ENCODE data around the gene DUSP22. TPM values are rescaled to one million over a fixed set of nuclear protein-coding genes. Genes with fewer than 3 reads are reported as not detected.

Gene DUSP22
- total RNA-seq, 2 donors from 2014 or later, result 23.3 to 27.4 TPM

DNA sequence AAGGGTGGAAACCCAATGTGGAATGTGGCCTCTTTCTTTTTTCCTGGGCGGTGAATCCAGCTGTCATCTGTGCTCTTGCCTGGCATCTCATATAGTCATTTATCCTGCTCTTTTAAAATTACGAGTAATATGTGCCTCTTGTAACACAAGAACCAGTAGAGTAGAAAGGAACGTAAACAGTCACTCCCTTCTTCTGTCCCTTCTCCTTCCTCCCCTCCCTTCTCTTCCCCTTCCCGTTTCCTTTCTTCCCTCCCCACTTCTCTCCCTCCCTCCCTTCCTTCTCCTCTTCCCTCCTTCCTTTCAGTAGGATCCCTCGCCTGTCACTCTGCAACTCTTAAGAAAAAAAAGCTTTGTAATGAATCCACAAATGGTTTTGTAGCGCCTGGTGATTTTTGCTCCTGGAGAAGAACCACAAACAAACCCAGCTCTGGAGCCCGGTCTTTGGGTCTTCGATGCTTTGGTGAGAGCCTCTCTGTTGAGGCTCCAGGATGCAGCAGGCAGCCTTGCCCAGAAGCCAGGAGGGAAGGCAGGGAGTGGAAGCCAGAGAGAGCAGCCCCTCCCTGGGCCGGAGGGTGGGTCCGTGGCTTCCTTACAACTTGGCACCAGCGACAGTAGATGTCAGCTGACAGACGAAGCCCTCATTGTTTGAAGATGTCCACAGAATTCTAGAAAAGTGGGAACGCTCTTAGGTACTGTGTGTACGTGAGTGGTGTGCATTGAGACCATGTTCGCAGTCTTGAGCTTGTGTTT lies 15.0 kb downstream of the DUSP22 start:
- no peak for ATAC-seq (replicated peaks)
- peaks cover 6% of the 10 kb centered on the region for H3K9me3 Mint-ChIP-seq
- no peaks in the 10 kb centered on the region for H3K27me3 Mint-ChIP-seq
- no peak overlapping the region for H3K27ac Mint-ChIP-seq
- H3K4me1 Mint-ChIP-seq, result no peaks in the 10 kb centered on the region
- no peak overlapping the region for H3K4me3 Mint-ChIP-seq
- peaks cover 8% of the 10 kb centered on the region for H3K36me3 Mint-ChIP-seq (ENCODE audit: low read depth)

- H3K36me3 Mint-ChIP-seq (ENCODE audit: low read depth), result peaks cover 15% of the 10 kb centered on the region
- H3K4me3 Mint-ChIP-seq, result no peak overlapping the region
- H3K4me1 Mint-ChIP-seq, result no peaks in the 10 kb centered on the region
- peaks cover 6% of the 10 kb centered on the region for H3K9me3 Mint-ChIP-seq
- no peaks in the 10 kb centered on the region for H3K27me3 Mint-ChIP-seq
- no peak for ATAC-seq (replicated peaks)
- no peak overlapping the region for H3K27ac Mint-ChIP-seq
These were observed 15.6 kb downstream of the DUSP22 start for GRCh38 chr6:307874-308273.

DNA sequence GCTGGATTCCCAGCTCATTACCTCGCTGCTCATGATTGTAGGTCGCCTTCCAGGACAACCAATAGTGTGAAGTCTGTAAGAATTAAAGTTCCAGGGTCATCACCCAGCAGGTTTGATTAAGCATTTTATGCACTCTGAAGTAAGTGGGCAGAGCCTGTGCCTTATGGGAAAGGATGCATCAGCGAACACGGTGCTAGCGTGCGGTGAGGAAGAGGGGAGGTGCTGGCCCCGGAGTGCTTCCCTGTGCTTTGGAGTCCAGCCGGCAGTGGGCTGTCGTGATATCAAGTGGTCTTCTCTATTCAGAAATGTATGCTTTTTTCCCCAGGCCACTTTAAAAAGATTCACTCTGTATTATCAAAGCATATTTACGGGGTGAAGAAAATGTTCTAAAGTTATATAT lies 16.0 kb downstream of the DUSP22 start:
- Mint-ChIP-seq H3K27ac (no peak overlapping the region), H3K4me1 (no peaks in the 10 kb centered on the region), H3K9me3 (peaks cover 6% of the 10 kb centered on the region), H3K36me3 (ENCODE audit: low read depth) (peaks cover 18% of the 10 kb centered on the region), H3K4me3 (no peak overlapping the region), H3K27me3 (no peaks in the 10 kb centered on the region)
- ATAC-seq (replicated peaks), result no peak

DNA sequence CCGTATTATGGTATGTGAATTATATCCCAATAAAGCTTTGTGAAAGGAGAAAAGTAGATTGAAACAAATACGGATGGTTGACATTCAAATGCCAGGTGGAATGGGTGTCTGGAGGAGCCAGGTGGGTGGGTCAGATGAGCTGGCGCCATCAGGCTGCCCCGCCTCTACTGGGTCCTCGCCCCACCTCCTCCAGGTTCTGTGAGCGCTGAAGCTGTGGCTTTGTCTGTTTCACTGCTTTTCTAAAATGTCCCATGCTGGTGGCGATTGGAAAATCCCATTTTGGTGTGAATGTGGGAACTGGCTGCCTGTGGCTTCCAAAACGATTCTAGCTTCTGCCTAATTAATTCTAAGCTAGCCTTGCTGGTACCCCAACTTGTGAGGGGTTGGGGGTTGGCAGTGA lies 16.5 kb downstream of the DUSP22 start:
- no peak for ATAC-seq (replicated peaks)
- H3K36me3 Mint-ChIP-seq (ENCODE audit: low read depth), result peaks cover 18% of the 10 kb centered on the region
- H3K9me3 Mint-ChIP-seq, result peaks cover 6% of the 10 kb centered on the region
- no peak overlapping the region for H3K27ac Mint-ChIP-seq
- H3K27me3 Mint-ChIP-seq, result no peaks in the 10 kb centered on the region
- no peaks in the 10 kb centered on the region for H3K4me1 Mint-ChIP-seq
- H3K4me3 Mint-ChIP-seq, result no peak overlapping the region

- ATAC-seq (replicated peaks), result no peak
- Mint-ChIP-seq H3K9me3 (peaks cover under 1% of the 10 kb centered on the region), H3K27ac (no peak overlapping the region), H3K36me3 (ENCODE audit: low read depth) (peaks cover 18% of the 10 kb centered on the region), H3K4me1 (no peaks in the 10 kb centered on the region), H3K27me3 (no peaks in the 10 kb centered on the region), H3K4me3 (no peak overlapping the region)
These were observed 17.7 kb downstream of the DUSP22 start for GRCh38 chr6:309947-310346.

DNA sequence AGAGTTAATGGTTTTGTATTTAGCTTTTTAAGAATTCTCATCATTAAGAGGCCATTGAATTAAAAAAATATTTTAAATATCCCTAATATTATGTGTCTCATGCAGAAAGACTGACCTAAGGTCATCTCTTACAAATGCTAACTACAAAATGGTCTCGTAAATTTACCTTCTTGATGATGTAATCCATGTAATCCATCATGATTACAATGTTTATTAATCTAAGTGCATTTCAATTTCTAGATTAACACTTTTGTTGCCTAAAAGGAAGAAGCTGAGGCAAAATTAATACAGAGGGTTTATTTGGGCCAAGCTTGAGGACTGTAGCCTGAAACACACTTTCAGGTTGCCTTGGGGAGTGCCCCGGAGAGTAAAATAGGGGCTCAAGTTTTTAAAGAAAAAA lies 18.4 kb downstream of the DUSP22 start:
- H3K27ac Mint-ChIP-seq, result no peak overlapping the region
- peaks cover 18% of the 10 kb centered on the region for H3K36me3 Mint-ChIP-seq (ENCODE audit: low read depth)
- H3K4me3 Mint-ChIP-seq, result no peak overlapping the region
- peaks cover 2% of the 10 kb centered on the region for H3K9me3 Mint-ChIP-seq
- H3K4me1 Mint-ChIP-seq, result peaks cover 3% of the 10 kb centered on the region
- no peaks in the 10 kb centered on the region for H3K27me3 Mint-ChIP-seq
- ATAC-seq (replicated peaks), result no peak

GRCh38 chr6:311679-312220 lies 19.5 kb downstream of the DUSP22 start:
- no peak overlapping the region for H3K4me3 Mint-ChIP-seq
- peaks cover 18% of the 10 kb centered on the region for H3K36me3 Mint-ChIP-seq (ENCODE audit: low read depth)
- peaks cover 3% of the 10 kb centered on the region for H3K9me3 Mint-ChIP-seq
- H3K27me3 Mint-ChIP-seq, result no peaks in the 10 kb centered on the region
- peaks cover 4% of the 10 kb centered on the region for H3K4me1 Mint-ChIP-seq
- H3K27ac Mint-ChIP-seq, result no peak overlapping the region
- ATAC-seq (replicated peaks), result no peak

GRCh38 chr6:313087-313486 lies 20.8 kb downstream of the DUSP22 start:
- peaks cover 18% of the 10 kb centered on the region for H3K36me3 Mint-ChIP-seq (ENCODE audit: low read depth)
- peaks cover 11% of the 10 kb centered on the region for H3K4me1 Mint-ChIP-seq
- H3K27me3 Mint-ChIP-seq, result no peaks in the 10 kb centered on the region
- H3K27ac Mint-ChIP-seq, result no peak overlapping the region
- no peak overlapping the region for H3K4me3 Mint-ChIP-seq
- H3K9me3 Mint-ChIP-seq, result peaks cover 3% of the 10 kb centered on the region
- no peak for ATAC-seq (replicated peaks)

GRCh38 chr6:313917-314316 lies 21.6 kb downstream of the DUSP22 start:
- H3K27ac Mint-ChIP-seq, result no peak overlapping the region
- no peaks in the 10 kb centered on the region for H3K27me3 Mint-ChIP-seq
- no peak overlapping the region for H3K4me3 Mint-ChIP-seq
- H3K9me3 Mint-ChIP-seq, result peaks cover 6% of the 10 kb centered on the region
- peaks cover 15% of the 10 kb centered on the region for H3K4me1 Mint-ChIP-seq
- no peak for ATAC-seq (replicated peaks)
- peaks cover 18% of the 10 kb centered on the region for H3K36me3 Mint-ChIP-seq (ENCODE audit: low read depth)

- no peak overlapping the region for H3K4me3 Mint-ChIP-seq
- no peak for ATAC-seq (replicated peaks)
- H3K9me3 Mint-ChIP-seq, result peaks cover 6% of the 10 kb centered on the region
- H3K36me3 Mint-ChIP-seq (ENCODE audit: low read depth), result peaks cover 22% of the 10 kb centered on the region
- peaks cover 15% of the 10 kb centered on the region for H3K4me1 Mint-ChIP-seq
- no peak overlapping the region for H3K27ac Mint-ChIP-seq
- no peaks in the 10 kb centered on the region for H3K27me3 Mint-ChIP-seq
These were observed 22.1 kb downstream of the DUSP22 start for GRCh38 chr6:314377-314776.

- Mint-ChIP-seq H3K4me3 (no peak overlapping the region), H3K36me3 (ENCODE audit: low read depth) (peaks cover 22% of the 10 kb centered on the region), H3K27ac (no peak overlapping the region), H3K27me3 (no peaks in the 10 kb centered on the region), H3K4me1 (peaks cover 15% of the 10 kb centered on the region), H3K9me3 (peaks cover 6% of the 10 kb centered on the region)
- no peak for ATAC-seq (replicated peaks)
These were observed 22.9 kb downstream of the DUSP22 start for GRCh38 chr6:315226-315625.

- no peak overlapping the region for H3K4me3 Mint-ChIP-seq
- H3K27me3 Mint-ChIP-seq, result no peaks in the 10 kb centered on the region
- peaks cover 6% of the 10 kb centered on the region for H3K9me3 Mint-ChIP-seq
- no peak for ATAC-seq (replicated peaks)
- H3K27ac Mint-ChIP-seq, result no peak overlapping the region
- peaks cover 22% of the 10 kb centered on the region for H3K36me3 Mint-ChIP-seq (ENCODE audit: low read depth)
- peaks cover 15% of the 10 kb centered on the region for H3K4me1 Mint-ChIP-seq
These were observed 23.9 kb downstream of the DUSP22 start for GRCh38 chr6:315921-316752.

DNA sequence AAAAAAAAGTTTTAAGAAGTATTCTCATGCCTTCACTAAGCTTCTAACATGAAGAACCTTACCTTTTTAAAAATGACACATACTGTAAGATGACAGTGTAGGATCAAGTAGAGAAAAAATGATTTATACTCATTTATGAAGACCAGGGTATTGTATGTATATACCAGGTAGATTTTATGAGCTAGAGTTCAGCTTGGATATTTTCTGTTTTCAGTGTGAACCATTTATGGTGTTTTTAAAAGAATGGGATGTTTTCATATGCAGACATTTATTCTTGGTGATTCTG lies 24.4 kb downstream of the DUSP22 start:
- H3K27ac Mint-ChIP-seq, result no peak overlapping the region
- no peak overlapping the region for H3K4me3 Mint-ChIP-seq
- H3K36me3 Mint-ChIP-seq (ENCODE audit: low read depth), result peaks cover 19% of the 10 kb centered on the region
- ATAC-seq (replicated peaks), result no peak
- peaks cover 6% of the 10 kb centered on the region for H3K9me3 Mint-ChIP-seq
- H3K4me1 Mint-ChIP-seq, result peaks cover 15% of the 10 kb centered on the region
- H3K27me3 Mint-ChIP-seq, result no peaks in the 10 kb centered on the region

GRCh38 chr6:317060-317447 lies 24.8 kb downstream of the DUSP22 start:
- H3K36me3 Mint-ChIP-seq (ENCODE audit: low read depth), result peaks cover 15% of the 10 kb centered on the region
- no peak for ATAC-seq (replicated peaks)
- H3K9me3 Mint-ChIP-seq, result peaks cover 6% of the 10 kb centered on the region
- peaks cover 15% of the 10 kb centered on the region for H3K4me1 Mint-ChIP-seq
- H3K4me3 Mint-ChIP-seq, result no peak overlapping the region
- no peak overlapping the region for H3K27ac Mint-ChIP-seq
- H3K27me3 Mint-ChIP-seq, result no peaks in the 10 kb centered on the region

Measured in activated T-helper 17 cell treated with anti-CD3 and anti-CD28 coated beads, Interleukin-2, amount 50 U/mL, for 72 hours (primary cell).